ENCODE measurements around the gene SPTLC3. TPM values are rescaled to one million over a fixed set of nuclear protein-coding genes. Genes with fewer than 3 reads are reported as not detected.

The SPTLC3 gene
- polyA plus RNA-seq, 3 donors, result 0.01 TPM; not detected in 2

DNA sequence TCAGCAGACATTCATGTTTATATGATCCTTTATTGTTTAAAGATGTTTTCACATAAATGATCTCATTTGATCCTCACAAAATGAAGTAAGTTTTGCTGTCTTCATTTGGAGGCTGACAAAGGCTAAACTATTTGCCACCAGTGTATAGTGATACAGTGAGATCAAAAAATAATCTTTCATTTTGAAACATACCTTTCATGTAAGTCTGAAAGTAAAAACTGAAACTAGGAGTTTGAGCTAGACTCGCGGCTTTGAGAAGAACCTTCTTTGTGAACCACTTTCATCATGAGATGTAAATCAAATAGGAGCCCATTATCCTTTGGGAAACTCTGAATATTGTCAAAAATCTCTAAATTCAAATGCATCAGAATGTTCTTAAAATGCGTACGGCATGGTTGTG, 40.3 kb upstream of the SPTLC3 start:
- no peak overlapping the region for H3K4me3 Mint-ChIP-seq
- Histone ChIP-seq H2AFZ (ENCODE audit: insufficient read depth, low read depth, low read length, poor library complexity, severe bottlenecking) (no peak overlapping the region), H3K9me3 (replicated peaks in 1 of 2; ENCODE audit: control insufficient read depth in 1 of 2, insufficient read depth in 1 of 2, low read length in 2 of 2) (no peaks in the 10 kb centered on the region), H3K27me3 (ENCODE audit: control insufficient read depth in 2 of 2, insufficient read depth in 2 of 2, low read length in 2 of 2) (no peaks in the 10 kb centered on the region), H3K4me3 (replicated peaks in 1 of 3; ENCODE audit: low read depth in 2 of 3, low read length in 3 of 3) (no peak overlapping the region), H3K4me1 (ENCODE audit: control insufficient read depth in 1 of 2, insufficient read depth in 2 of 2, low read length in 2 of 2) (no peaks in the 10 kb centered on the region), H3K27ac (ENCODE audit: low read depth in 1 of 2, low read length in 2 of 2) (no peak overlapping the region), H3K36me3 (replicated peaks in 1 of 2; ENCODE audit: control insufficient read depth in 1 of 2, insufficient read depth in 2 of 2, low read length in 2 of 2) (no peaks in the 10 kb centered on the region), H3K79me2 (ENCODE audit: insufficient read depth, low read length) (no peaks in the 10 kb centered on the region), H4K20me1 (ENCODE audit: insufficient read depth, low read length) (no peaks in the 10 kb centered on the region), H3K9ac (ENCODE audit: insufficient read depth, low read length, poor library complexity, severe bottlenecking) (no peak overlapping the region), H3K4me2 (replicated peaks; ENCODE audit: extremely low read depth, low read length, poor library complexity, severe bottlenecking) (no peak overlapping the region)
- DNase-seq, result no peak
- no peak overlapping the region for H3K27ac Mint-ChIP-seq
- H3K27me3 Mint-ChIP-seq (ENCODE audit: low read depth in 3 of 3), result peaks cover 0 to 2% (median 0%) of the 10 kb centered on the region in 3 donors
- TF ChIP-seq, protein P1, sequence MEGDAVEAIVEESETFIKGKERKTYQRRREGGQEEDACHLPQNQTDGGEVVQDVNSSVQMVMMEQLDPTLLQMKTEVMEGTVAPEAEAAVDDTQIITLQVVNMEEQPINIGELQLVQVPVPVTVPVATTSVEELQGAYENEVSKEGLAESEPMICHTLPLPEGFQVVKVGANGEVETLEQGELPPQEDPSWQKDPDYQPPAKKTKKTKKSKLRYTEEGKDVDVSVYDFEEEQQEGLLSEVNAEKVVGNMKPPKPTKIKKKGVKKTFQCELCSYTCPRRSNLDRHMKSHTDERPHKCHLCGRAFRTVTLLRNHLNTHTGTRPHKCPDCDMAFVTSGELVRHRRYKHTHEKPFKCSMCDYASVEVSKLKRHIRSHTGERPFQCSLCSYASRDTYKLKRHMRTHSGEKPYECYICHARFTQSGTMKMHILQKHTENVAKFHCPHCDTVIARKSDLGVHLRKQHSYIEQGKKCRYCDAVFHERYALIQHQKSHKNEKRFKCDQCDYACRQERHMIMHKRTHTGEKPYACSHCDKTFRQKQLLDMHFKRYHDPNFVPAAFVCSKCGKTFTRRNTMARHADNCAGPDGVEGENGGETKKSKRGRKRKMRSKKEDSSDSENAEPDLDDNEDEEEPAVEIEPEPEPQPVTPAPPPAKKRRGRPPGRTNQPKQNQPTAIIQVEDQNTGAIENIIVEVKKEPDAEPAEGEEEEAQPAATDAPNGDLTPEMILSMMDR (IDR thresholded peaks at IDR 0.05), result no peak
- peaks cover 0 to 3% (median 1%) of the 10 kb centered on the region in 7 donors for H3K9me3 Mint-ChIP-seq
- no CpG with 5 or more reads among the region's 4 CpGs for WGBS (ENCODE audit: insufficient coverage)
- H3K36me3 Mint-ChIP-seq, result no peaks in the 10 kb centered on the region
- no peaks in the 10 kb centered on the region for H3K4me1 Mint-ChIP-seq
- intact Hi-C loops (cut with micrococcal nuclease), result no loop called here

DNA sequence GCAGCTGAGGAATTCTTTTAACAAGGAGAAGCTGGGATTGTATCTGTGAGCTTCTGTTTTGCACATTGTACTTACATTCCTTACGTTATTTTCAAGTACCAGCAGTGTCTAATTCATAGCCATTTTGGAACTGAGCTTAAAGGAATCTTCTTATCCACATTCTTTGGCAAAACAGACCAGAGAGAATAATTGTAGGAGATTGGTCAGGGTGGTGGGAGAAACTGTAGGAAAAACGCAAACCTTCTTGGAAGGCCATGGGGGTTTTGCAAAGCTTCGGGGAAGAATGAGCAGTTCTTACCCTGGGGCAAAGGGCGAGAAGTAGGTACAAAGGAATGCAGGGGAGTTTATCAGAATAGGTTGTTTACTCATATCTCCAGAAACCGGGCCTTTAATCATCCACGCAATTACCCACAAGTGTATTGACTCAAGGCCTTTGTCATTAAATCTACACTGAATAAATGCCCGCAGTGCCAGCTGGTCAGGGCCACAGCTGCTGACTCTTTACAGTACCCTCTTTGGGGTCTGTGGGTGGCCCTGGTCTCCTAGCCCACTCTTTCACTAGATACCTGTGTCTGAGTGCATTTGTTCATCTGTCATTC, 39.6 kb upstream of the SPTLC3 start:
- peaks cover 0 to 3% (median 1%) of the 10 kb centered on the region in 7 donors for H3K9me3 Mint-ChIP-seq
- TF ChIP-seq, protein P1 (IDR thresholded peaks at IDR 0.05), result no peak
- H3K27ac Mint-ChIP-seq, result no peak overlapping the region
- Histone ChIP-seq H3K36me3 (replicated peaks in 1 of 2; ENCODE audit: control insufficient read depth in 1 of 2, insufficient read depth in 2 of 2, low read length in 2 of 2) (no peaks in the 10 kb centered on the region), H3K9me3 (replicated peaks in 1 of 2; ENCODE audit: control insufficient read depth in 1 of 2, insufficient read depth in 1 of 2, low read length in 2 of 2) (no peaks in the 10 kb centered on the region), H3K4me2 (replicated peaks; ENCODE audit: extremely low read depth, low read length, poor library complexity, severe bottlenecking) (no peak overlapping the region), H4K20me1 (ENCODE audit: insufficient read depth, low read length) (no peaks in the 10 kb centered on the region), H2AFZ (ENCODE audit: insufficient read depth, low read depth, low read length, poor library complexity, severe bottlenecking) (no peak overlapping the region), H3K27ac (ENCODE audit: low read depth in 1 of 2, low read length in 2 of 2) (no peak overlapping the region), H3K4me1 (ENCODE audit: control insufficient read depth in 1 of 2, insufficient read depth in 2 of 2, low read length in 2 of 2) (no peaks in the 10 kb centered on the region), H3K27me3 (ENCODE audit: control insufficient read depth in 2 of 2, insufficient read depth in 2 of 2, low read length in 2 of 2) (no peaks in the 10 kb centered on the region), H3K9ac (ENCODE audit: insufficient read depth, low read length, poor library complexity, severe bottlenecking) (no peak overlapping the region), H3K79me2 (ENCODE audit: insufficient read depth, low read length) (no peaks in the 10 kb centered on the region), H3K4me3 (replicated peaks in 1 of 3; ENCODE audit: low read depth in 2 of 3, low read length in 3 of 3) (no peak overlapping the region)
- no peak overlapping the region for H3K4me3 Mint-ChIP-seq
- no peak for DNase-seq
- 91% methylated on average over 5 of the region's 7 CpGs for WGBS (ENCODE audit: insufficient coverage)
- intact Hi-C loops (cut with micrococcal nuclease), result no loop called here
- no peaks in the 10 kb centered on the region for H3K36me3 Mint-ChIP-seq
- peaks cover 0 to 2% (median 0%) of the 10 kb centered on the region in 3 donors for H3K27me3 Mint-ChIP-seq (ENCODE audit: low read depth in 3 of 3)
- H3K4me1 Mint-ChIP-seq, result no peaks in the 10 kb centered on the region

All from CD14-positive monocyte (primary cell).